ENCODE results near the gene FER.

DNA sequence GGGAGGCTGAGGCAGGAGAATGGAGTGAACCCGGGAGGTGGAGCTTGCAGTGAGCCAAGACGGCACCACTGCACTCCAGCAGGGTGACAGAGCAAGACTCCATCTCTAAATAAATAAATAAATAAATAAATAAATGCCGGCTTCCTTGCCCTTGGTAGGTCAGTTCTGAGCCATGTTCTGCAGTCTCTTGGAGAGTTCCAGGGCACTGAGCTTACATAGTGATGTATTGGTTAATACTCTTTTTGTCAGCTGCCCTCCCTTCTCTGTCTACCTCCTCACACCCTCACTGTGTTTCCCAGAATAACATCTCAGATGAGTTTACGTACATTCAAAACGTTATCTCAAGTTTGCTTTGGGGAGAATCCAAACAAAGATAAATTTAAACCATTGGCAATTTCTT lies 45.2 kb upstream of the FER start:
- TF ChIP-seq CTCF (IDR thresholded peaks at IDR 0.05; ENCODE audit: poor library complexity, severe bottlenecking): no peak
- no peak for TF ChIP-seq POLR2AphosphoS5 (IDR thresholded peaks at IDR 0.05)
- no peak for TF ChIP-seq TAF1 (IDR thresholded peaks at IDR 0.05; ENCODE audit: low read depth)
- TF ChIP-seq EZH2 (IDR thresholded peaks at IDR 0.05; ENCODE audit: borderline replicate concordance, insufficient read depth, low read length, poor library complexity, severe bottlenecking): no peak
- no peak for TF ChIP-seq SMC3 (conservative IDR thresholded peaks at IDR 0.05; ENCODE audit: poor library complexity)
